ENCODE measurements around the gene GRIA1. TPM values are rescaled to one million over a fixed set of nuclear protein-coding genes. Genes with fewer than 3 reads are reported as not detected.

The GRIA1 gene
- total RNA-seq, 3 donors from 2014 or later (not counting 1 experiment from before 2014, with no cell fraction given), result not detected

- no peaks in the 10 kb centered on the region for H3K27me3 ChIP-seq (ENCODE audit: control insufficient read depth, insufficient read depth, low read length)
- intact Hi-C loops (cut with micrococcal nuclease), result no loop called here
- no peak overlapping the region for H3K4me3 ChIP-seq (ENCODE audit: low read length)
- Mint-ChIP-seq H3K27me3 (ENCODE audit: low read depth in 2 of 2) (no peaks in the 10 kb centered on the region), H3K9me3 (peaks cover 2 to 6% of the 10 kb centered on the region in 2 donors), H3K27ac (no peak overlapping the region), H3K4me3 (no peak overlapping the region), H3K4me1 (no peaks in the 10 kb centered on the region), H3K36me3 (no peaks in the 10 kb centered on the region)
- H3K36me3 ChIP-seq (ENCODE audit: control insufficient read depth, insufficient read depth, low read length), result no peaks in the 10 kb centered on the region
- WGBS (ENCODE audit: insufficient coverage), result 79% methylated on average over 8 of the region's 8 CpGs
- DNase-seq (no peak), ATAC-seq (no peak)
- H3K9me3 ChIP-seq (ENCODE audit: control insufficient read depth, insufficient read depth, low read length), result no peaks in the 10 kb centered on the region
- no peak overlapping the region for H3K27ac ChIP-seq (ENCODE audit: low read length)
- H3K4me1 ChIP-seq (ENCODE audit: control insufficient read depth, insufficient read depth, low read length), result no peaks in the 10 kb centered on the region
- TF ChIP-seq, protein P1, sequence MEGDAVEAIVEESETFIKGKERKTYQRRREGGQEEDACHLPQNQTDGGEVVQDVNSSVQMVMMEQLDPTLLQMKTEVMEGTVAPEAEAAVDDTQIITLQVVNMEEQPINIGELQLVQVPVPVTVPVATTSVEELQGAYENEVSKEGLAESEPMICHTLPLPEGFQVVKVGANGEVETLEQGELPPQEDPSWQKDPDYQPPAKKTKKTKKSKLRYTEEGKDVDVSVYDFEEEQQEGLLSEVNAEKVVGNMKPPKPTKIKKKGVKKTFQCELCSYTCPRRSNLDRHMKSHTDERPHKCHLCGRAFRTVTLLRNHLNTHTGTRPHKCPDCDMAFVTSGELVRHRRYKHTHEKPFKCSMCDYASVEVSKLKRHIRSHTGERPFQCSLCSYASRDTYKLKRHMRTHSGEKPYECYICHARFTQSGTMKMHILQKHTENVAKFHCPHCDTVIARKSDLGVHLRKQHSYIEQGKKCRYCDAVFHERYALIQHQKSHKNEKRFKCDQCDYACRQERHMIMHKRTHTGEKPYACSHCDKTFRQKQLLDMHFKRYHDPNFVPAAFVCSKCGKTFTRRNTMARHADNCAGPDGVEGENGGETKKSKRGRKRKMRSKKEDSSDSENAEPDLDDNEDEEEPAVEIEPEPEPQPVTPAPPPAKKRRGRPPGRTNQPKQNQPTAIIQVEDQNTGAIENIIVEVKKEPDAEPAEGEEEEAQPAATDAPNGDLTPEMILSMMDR (IDR thresholded peaks at IDR 0.05), result no peak
Measured at GRCh38 chr5:153572411-153573145, 82.1 kb downstream of the GRIA1 start.

- no peak overlapping the region for H3K27ac Mint-ChIP-seq
- ATAC-seq (no peak), DNase-seq (no peak)
- Histone ChIP-seq H3K27me3 (ENCODE audit: control insufficient read depth, insufficient read depth, low read length) (no peaks in the 10 kb centered on the region), H3K4me3 (ENCODE audit: low read length) (no peak overlapping the region), H3K36me3 (ENCODE audit: control insufficient read depth, insufficient read depth, low read length) (no peaks in the 10 kb centered on the region), H3K4me1 (ENCODE audit: control insufficient read depth, insufficient read depth, low read length) (no peaks in the 10 kb centered on the region), H3K27ac (ENCODE audit: low read length) (no peak overlapping the region), H3K9me3 (ENCODE audit: control insufficient read depth, insufficient read depth, low read length) (no peaks in the 10 kb centered on the region)
- no peak overlapping the region for H3K4me3 Mint-ChIP-seq
- TF ChIP-seq, protein P1 (IDR thresholded peaks at IDR 0.05), result no peak
- peaks cover 2 to 5% of the 10 kb centered on the region in 2 donors for H3K9me3 Mint-ChIP-seq
- 85% methylated on average over 3 of the region's 4 CpGs for WGBS (ENCODE audit: insufficient coverage)
- no peaks in the 10 kb centered on the region for H3K36me3 Mint-ChIP-seq
- intact Hi-C loops (cut with micrococcal nuclease), result no loop called here
- no peaks in the 10 kb centered on the region for H3K27me3 Mint-ChIP-seq (ENCODE audit: low read depth in 2 of 2)
- no peaks in the 10 kb centered on the region for H3K4me1 Mint-ChIP-seq
Measured at GRCh38 chr5:153573326-153574033, 83.0 kb downstream of the GRIA1 start.

DNA sequence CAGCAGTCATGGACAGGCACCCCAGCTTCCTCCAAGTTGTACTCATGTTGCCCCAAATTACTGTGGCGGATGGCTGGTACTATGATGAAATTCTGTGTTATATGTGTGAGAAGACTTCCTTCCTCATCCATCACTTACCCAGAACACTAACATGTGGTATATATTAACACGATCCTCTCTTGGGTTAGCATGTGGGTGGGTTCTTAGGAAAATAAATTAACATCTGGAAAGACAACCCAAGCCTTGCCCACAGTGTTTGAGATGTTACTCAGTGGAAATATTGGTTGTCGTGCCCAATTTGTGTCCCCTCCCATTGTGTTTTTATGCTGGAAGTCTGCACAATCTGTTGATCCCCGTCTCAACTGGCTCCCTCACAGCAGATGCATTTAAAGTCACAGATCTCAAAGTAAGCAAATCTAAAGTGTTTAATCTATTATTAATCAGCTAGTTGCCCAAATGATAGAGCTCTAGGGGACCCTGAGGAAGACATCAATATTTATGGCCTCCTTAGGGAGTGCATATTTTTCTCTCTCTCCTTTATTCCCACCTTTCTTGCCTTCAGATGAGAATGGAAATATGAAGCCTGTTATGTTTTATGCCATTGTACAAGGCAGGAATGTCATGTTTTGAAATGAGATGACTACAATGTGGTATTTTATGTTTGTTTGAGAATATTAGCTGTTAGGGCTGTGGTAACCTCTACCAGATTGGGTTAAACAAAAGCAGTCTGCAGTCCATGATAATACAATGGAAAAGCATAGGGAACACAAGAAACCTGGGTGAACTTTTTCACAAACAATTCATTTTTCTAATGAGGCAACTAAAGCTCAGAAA, 93.9 kb downstream of the GRIA1 start:
- Mint-ChIP-seq H3K36me3 (no peaks in the 10 kb centered on the region), H3K4me3 (no peak overlapping the region), H3K4me1 (no peaks in the 10 kb centered on the region), H3K27ac (no peak overlapping the region), H3K9me3 (peaks cover 0 to 3% of the 10 kb centered on the region in 2 donors), H3K27me3 (ENCODE audit: low read depth in 2 of 2) (no peaks in the 10 kb centered on the region)
- Histone ChIP-seq H3K4me3 (ENCODE audit: low read length) (no peak overlapping the region), H3K36me3 (ENCODE audit: control insufficient read depth, insufficient read depth, low read length) (no peaks in the 10 kb centered on the region), H3K9me3 (ENCODE audit: control insufficient read depth, insufficient read depth, low read length) (no peaks in the 10 kb centered on the region), H3K27ac (ENCODE audit: low read length) (no peak overlapping the region), H3K27me3 (ENCODE audit: control insufficient read depth, insufficient read depth, low read length) (no peaks in the 10 kb centered on the region), H3K4me1 (ENCODE audit: control insufficient read depth, insufficient read depth, low read length) (no peaks in the 10 kb centered on the region)
- TF ChIP-seq, protein P1 (IDR thresholded peaks at IDR 0.05), result no peak
- intact Hi-C loops (cut with micrococcal nuclease), result no loop called here
- 76% methylated on average over 2 of the region's 4 CpGs for WGBS (ENCODE audit: insufficient coverage)
- no peak for ATAC-seq
- no peak for DNase-seq
